Mesothelial cell of epicardium (in vitro differentiated cells): ENCODE results near the gene LRRK1. TPM values are rescaled to one million over a fixed set of nuclear protein-coding genes. Genes with fewer than 3 reads are reported as not detected.

Source experiments
- DNase-seq, 2 experiments: peaks; one replicate each; pipeline ENCODE4 v3.0.0; 2021; ENCODE audit warnings: low spot score in 2 of 2; ENCODE audit not compliant: unreplicated experiment in 2 of 2
- H3K27ac Mint-ChIP-seq: 2 replicates; pipeline ENCODE4 v1.8.0; 2021; ENCODE audit warnings: mixed read lengths
- H3K27me3 Mint-ChIP-seq: 2 replicates; pipeline ENCODE4 v1.8.0; 2021; ENCODE audit warnings: low read depth, mixed read lengths
- H3K36me3 Mint-ChIP-seq: 2 replicates; pipeline ENCODE4 v1.8.0; 2021; ENCODE audit warnings: mixed read lengths
- H3K4me1 Mint-ChIP-seq: 2 replicates; pipeline ENCODE4 v1.8.0; 2021; ENCODE audit warnings: mixed read lengths
- H3K4me3 Mint-ChIP-seq: 2 replicates; pipeline ENCODE4 v1.8.0; 2021; ENCODE audit warnings: mild to moderate bottlenecking, moderate library complexity, mixed read lengths
- H3K9me3 Mint-ChIP-seq: 2 replicates; pipeline ENCODE4 v1.8.0; 2021; ENCODE audit warnings: mixed read lengths
- total RNA-seq: library from RNA; stranded (reverse); gene quantifications from 3 replicates; pipeline ENCODE4 v1.2.1, GENCODE V29; 2021
- TF ChIP-seq, protein P1 (sequence below): fragments of 200-600 bp; sonication (generic); IDR thresholded peaks from one replicate; pipeline ENCODE4 v1.5.0; 2021; ENCODE audit warnings: antibody characterized with exemption; ENCODE audit not compliant: unreplicated experiment

Gene LRRK1
- total RNA-seq, 1 donor from 2014 or later, result 2.3 TPM

DNA sequence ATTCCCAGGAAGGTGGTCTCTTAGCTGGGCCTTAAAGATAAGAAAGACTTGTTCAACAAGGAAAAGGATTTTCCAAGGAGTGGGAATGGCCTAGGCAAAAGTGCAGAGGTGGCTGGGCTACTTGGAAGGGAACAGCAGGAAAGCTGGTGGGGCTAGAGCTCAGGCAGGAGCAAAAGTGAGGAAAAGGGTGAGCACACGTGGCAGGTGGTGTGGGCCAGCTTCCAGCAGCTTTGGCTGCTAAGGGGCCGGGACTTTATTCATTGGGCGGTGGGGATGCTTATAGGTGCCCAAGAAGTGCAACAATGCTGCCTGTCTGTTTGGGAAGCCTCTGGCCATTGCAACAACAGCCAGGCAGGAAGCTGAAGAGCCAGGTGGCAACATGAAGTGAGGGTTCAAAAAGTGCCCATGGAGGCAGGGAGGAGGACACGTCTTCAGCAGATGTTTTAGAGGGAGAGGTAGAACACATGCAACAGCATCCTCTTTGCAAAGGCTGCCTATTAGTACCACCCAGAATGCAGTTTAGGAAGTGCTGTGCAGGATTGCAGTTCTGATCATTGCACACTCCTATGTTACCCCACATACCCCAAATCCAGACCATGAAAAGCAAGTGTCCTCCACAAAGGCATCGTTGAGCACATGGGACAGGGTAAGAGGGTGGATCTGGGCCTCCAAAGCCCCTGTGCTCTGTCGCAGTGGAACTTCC, 25.7 kb upstream of the LRRK1 start:
- no peaks in the 10 kb centered on the region for H3K9me3 Mint-ChIP-seq
- H3K27me3 Mint-ChIP-seq, result peaks cover 29% of the 10 kb centered on the region
- no peak for DNase-seq
- TF ChIP-seq, protein P1, sequence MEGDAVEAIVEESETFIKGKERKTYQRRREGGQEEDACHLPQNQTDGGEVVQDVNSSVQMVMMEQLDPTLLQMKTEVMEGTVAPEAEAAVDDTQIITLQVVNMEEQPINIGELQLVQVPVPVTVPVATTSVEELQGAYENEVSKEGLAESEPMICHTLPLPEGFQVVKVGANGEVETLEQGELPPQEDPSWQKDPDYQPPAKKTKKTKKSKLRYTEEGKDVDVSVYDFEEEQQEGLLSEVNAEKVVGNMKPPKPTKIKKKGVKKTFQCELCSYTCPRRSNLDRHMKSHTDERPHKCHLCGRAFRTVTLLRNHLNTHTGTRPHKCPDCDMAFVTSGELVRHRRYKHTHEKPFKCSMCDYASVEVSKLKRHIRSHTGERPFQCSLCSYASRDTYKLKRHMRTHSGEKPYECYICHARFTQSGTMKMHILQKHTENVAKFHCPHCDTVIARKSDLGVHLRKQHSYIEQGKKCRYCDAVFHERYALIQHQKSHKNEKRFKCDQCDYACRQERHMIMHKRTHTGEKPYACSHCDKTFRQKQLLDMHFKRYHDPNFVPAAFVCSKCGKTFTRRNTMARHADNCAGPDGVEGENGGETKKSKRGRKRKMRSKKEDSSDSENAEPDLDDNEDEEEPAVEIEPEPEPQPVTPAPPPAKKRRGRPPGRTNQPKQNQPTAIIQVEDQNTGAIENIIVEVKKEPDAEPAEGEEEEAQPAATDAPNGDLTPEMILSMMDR, result no peak
- no peak overlapping the region for H3K4me3 Mint-ChIP-seq
- H3K4me1 Mint-ChIP-seq, result peaks cover 12% of the 10 kb centered on the region
- H3K27ac Mint-ChIP-seq, result no peak overlapping the region
- H3K36me3 Mint-ChIP-seq, result no peaks in the 10 kb centered on the region

DNA sequence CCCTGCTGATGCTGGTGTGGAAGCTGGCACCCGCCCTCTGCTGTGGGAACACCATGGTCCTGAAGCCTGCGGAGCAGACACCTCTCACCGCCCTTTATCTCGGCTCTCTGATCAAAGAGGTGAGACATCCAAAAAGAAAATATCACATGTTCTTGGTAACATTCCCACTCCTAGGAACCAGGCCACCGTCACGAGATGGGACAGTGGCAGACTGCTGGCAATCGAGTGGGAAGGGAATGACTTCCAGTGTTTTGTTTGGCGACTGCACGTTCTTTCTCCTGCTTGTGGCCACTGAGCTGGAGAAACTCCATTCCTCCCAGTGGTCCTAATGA, 25.2 kb upstream of the LRRK1 start:
- H3K36me3 Mint-ChIP-seq, result no peaks in the 10 kb centered on the region
- TF ChIP-seq, protein P1, result no peak
- no peak overlapping the region for H3K27ac Mint-ChIP-seq
- no peak for DNase-seq
- no peak overlapping the region for H3K4me3 Mint-ChIP-seq
- H3K4me1 Mint-ChIP-seq, result peaks cover 12% of the 10 kb centered on the region
- H3K27me3 Mint-ChIP-seq, result peaks cover 28% of the 10 kb centered on the region
- no peaks in the 10 kb centered on the region for H3K9me3 Mint-ChIP-seq

DNA sequence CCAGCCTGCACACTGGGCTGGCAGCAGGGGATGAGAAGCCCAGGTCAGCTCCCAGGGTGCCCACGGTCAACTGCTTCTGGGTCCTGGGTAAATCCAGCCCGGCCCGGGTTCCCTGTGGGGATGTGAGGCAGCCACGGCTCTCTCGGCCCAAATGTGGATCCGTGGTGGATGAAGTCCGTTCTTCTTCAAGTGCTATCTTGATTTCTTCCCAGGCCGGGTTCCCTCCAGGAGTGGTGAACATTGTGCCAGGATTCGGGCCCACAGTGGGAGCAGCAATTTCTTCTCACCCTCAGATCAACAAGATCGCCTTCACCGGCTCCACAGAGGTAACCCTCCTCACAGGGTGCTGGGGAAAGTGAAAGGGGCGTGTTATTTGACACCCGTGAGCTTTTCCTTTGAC, 23.4 kb upstream of the LRRK1 start:
- Mint-ChIP-seq H3K4me1 (no peaks in the 10 kb centered on the region), H3K36me3 (no peaks in the 10 kb centered on the region), H3K9me3 (no peaks in the 10 kb centered on the region), H3K27me3 (peaks cover 28% of the 10 kb centered on the region), H3K4me3 (no peak overlapping the region), H3K27ac (no peak overlapping the region)
- DNase-seq, result no peak
- TF ChIP-seq, protein P1, result no peak

GRCh38 chr15:100897221-100898151, 21.7 kb upstream of the LRRK1 start:
- Mint-ChIP-seq H3K4me3 (no peak overlapping the region), H3K27ac (no peak overlapping the region), H3K4me1 (peaks cover 11% of the 10 kb centered on the region), H3K36me3 (no peaks in the 10 kb centered on the region), H3K27me3 (peaks cover 28% of the 10 kb centered on the region), H3K9me3 (no peaks in the 10 kb centered on the region)
- TF ChIP-seq, protein P1, result no peak
- DNase-seq, result no peak

DNA sequence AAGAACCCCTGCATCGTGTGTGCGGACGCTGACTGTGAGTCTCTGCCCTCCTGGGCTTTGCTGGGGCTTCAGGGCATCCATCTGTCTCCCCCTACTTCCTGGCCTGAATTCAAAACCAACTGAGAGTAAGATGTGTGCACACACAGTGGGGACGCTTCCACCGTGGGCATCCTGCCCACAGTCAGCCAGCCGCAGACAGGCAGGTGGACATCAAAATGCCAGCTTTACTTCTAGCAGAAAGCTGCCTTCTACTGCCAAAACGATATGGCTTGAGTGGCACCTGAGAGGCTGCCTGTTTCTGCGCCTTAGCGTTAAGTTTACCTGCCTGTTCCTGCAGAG, 21.0 kb upstream of the LRRK1 start:
- TF ChIP-seq, protein P1, result no peak
- Mint-ChIP-seq H3K9me3 (no peaks in the 10 kb centered on the region), H3K4me1 (peaks cover 14% of the 10 kb centered on the region), H3K27ac (no peak overlapping the region), H3K4me3 (no peak overlapping the region), H3K36me3 (no peaks in the 10 kb centered on the region), H3K27me3 (peaks cover 22% of the 10 kb centered on the region)
- DNase-seq, result no peak
